ENCODE results near the gene MYBPC1.
"Not testable (repeated sequence)": the region's sequence is repeated elsewhere in the genome, so short reads cannot be mapped to it uniquely, and the experiment has no call there.

Gene MYBPC1

DNA sequence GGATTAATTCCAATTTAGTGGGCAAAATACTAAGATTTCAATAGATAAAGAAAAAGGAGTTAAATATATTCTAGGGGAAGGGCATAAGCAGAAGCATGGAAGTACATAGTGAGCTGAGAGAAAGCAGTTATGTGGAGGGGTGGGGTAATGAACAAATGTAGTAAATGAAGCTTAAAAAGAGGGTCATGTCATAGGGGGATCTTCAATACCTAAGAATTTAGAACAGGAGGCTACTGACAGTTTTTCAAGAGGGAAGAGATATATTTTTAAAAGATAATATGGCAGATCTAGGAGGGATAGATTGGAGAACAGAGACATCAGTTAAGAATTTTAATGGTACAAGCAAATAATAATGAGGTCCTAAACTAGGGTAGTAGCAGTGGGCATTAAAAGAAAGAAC is 135.1 kb downstream of the MYBPC1 start:
- in situ Hi-C loops (cut with MboI; ENCODE audit: low sequenced_read_pairs), result no loop called here

DNA sequence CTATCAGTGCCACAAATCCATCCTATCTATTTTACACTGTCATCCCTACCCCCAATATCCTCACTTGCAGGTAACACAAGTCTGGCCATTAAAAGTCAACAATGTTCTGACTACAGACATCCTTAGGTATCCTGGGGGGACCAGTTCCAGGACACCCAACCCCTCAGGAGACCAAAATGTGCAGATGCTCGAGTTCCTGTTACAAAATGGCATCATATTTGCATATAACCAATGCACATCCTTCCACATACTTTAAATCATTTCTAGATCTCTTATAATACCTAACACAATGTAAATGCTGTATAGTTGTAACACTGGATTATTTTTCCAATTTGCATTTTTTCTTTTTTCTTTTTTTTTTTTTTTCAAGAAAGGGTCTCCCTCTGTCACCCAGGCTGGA is 137.5 kb downstream of the MYBPC1 start:
- in situ Hi-C loops (cut with MboI; ENCODE audit: low sequenced_read_pairs), result no loop called here

DNA sequence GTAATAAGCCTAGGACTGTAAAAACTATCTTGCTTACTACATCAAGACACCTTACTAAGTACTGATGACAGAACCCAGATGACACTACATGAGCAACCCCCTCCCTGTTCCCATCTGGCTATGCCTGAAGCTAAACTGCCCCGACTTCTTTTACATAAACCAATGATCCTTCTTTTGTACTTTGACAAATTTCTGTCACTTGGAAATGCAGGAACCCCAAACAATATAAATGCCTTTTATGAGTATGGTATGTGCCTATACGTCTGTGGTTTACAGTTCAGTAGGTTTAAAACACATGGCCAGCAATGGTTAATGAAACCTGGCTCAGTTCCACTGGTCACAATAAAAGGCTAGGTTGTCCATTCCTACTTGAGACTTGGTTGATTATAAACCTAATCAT is 138.4 kb downstream of the MYBPC1 start:
- in situ Hi-C loops (cut with MboI; ENCODE audit: low sequenced_read_pairs), result no loop called here

DNA sequence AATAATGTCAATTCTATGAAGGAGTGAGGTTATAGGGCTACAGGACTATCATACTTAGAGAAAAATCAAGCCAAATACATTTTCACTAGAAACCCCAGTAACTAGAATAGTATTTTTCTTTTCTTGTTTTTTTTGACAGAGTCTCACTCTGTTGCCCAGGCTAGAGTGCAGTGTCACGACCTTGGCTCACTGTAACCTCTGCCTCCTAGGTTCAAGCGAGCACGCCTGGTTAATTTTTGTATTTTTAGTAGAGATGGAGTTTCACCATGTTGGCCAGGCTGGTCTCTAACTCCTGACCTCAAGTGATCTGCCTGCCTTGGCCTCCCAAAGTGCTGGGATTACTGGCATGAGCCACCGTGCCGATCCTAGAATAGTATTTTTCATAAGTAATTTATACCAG is 139.7 kb downstream of the MYBPC1 start:
- in situ Hi-C loops (cut with MboI; ENCODE audit: low sequenced_read_pairs), result not testable (repeated sequence)

All from HL-60/S4 treated with phorbol 12-myristate 13-acetate at 8.2 ng/mL for 4 days and 3 days (cell line).